Keratinocyte (primary cell): ENCODE results near the gene TXN2. TPM values are rescaled to one million over a fixed set of nuclear protein-coding genes. Genes with fewer than 3 reads are reported as not detected.

Source experiments
- DNase-seq: peaks from one replicate; pipeline ENCODE4 v3.0.0-alpha.2; 2011; ENCODE audit warnings: low read depth, missing footprints, low spot score
- FAIRE-seq: peaks from 2 replicates; lab custom pipeline; 2011; peaks lifted over from hg19 to GRCh38; lab: Jason Lieb, UNC
- H2AFZ ChIP-seq: 2 replicates; pipeline ENCODE4 v1.6.0; 2012; ENCODE audit warnings: low read length, control low read depth, inconsistent platforms; ENCODE audit not compliant: control insufficient read depth
- H3K27ac ChIP-seq: 2 replicates; pipeline ENCODE4 v1.5.1; 2011; ENCODE audit warnings: low read length; ENCODE audit not compliant: control insufficient read depth, insufficient read depth
- H3K27me3 ChIP-seq: 3 replicates; pipeline ENCODE4 v1.6.0; 2011; ENCODE audit warnings: low read length; ENCODE audit not compliant: control insufficient read depth, insufficient read depth; ENCODE audit errors: extremely low read depth
- H3K36me3 ChIP-seq, 2 experiments: 2 replicates in 1 of 2; 3 replicates in 1 of 2; pipeline ENCODE4 v1.5.1; 2011; ENCODE audit warnings: low read length in 2 of 2, mild to moderate bottlenecking in 1 of 2; ENCODE audit not compliant: control insufficient read depth in 2 of 2, insufficient read depth in 2 of 2; ENCODE audit errors: extremely low read depth in 1 of 2
- H3K4me1 ChIP-seq: 3 replicates; pipeline ENCODE4 v1.5.1; 2011; ENCODE audit warnings: low read length; ENCODE audit not compliant: control insufficient read depth, insufficient read depth; ENCODE audit errors: extremely low read depth
- H3K4me2 ChIP-seq: 3 replicates; pipeline ENCODE4 v1.6.0; 2011; ENCODE audit warnings: low read depth, low read length; ENCODE audit not compliant: control insufficient read depth, insufficient read depth; ENCODE audit errors: extremely low read depth
- H3K4me3 ChIP-seq, 3 experiments: fragments of 200-600 bp in 1 of 3; sonication (generic) in 1 of 3; 2 replicates in 2 of 3; 3 replicates in 1 of 3; pipeline ENCODE4 v1.5.1; 2011 to 2016; ENCODE audit warnings: low read length in 3 of 3, mild to moderate bottlenecking in 3 of 3, control low read depth in 2 of 3, inconsistent platforms in 1 of 3, low read depth in 1 of 3, mixed read lengths in 1 of 3, mixed run types in 1 of 3, moderate library complexity in 1 of 3; ENCODE audit not compliant: control insufficient read depth in 2 of 3, insufficient read depth in 2 of 3; ENCODE audit errors: extremely low read depth in 1 of 3
- H3K79me2 ChIP-seq: 2 replicates; pipeline ENCODE4 v1.6.0; 2012; ENCODE audit warnings: low read length; ENCODE audit not compliant: control insufficient read depth, insufficient read depth
- H3K9ac ChIP-seq: 3 replicates; pipeline ENCODE4 v1.6.0; 2011; ENCODE audit warnings: low read length; ENCODE audit not compliant: control insufficient read depth, insufficient read depth; ENCODE audit errors: extremely low read depth
- H3K9me1 ChIP-seq: 3 replicates; pipeline ENCODE4 v1.6.0; 2011; ENCODE audit warnings: low read length; ENCODE audit not compliant: control insufficient read depth, insufficient read depth; ENCODE audit errors: extremely low read depth
- H3K9me3 ChIP-seq: 2 replicates; pipeline ENCODE4 v1.5.1; 2012; ENCODE audit warnings: low read depth, low read length; ENCODE audit not compliant: control insufficient read depth
- H4K20me1 ChIP-seq: 3 replicates; pipeline ENCODE4 v1.6.0; 2011; ENCODE audit warnings: low read length; ENCODE audit not compliant: control insufficient read depth, insufficient read depth; ENCODE audit errors: extremely low read depth
- EZH2 ChIP-seq: IDR thresholded peaks from one replicate; pipeline ENCODE4 v1.6.1; 2012; ENCODE audit warnings: inconsistent platforms, mild to moderate bottlenecking, low read length, moderate library complexity
- dilution Hi-C: fragments of 300-500 bp; cut with MboI; formaldehyde crosslinking; loops from one replicate; pipeline ENCODE4 v1.7.0; 2020; ENCODE audit warnings: low sequenced_read_pairs; ENCODE audit not compliant: extremely low pct_ligation_motif_present
- polyA plus RNA-seq, 5 experiments: library from polyadenylated mRNA; depleted of rRNA in 3 of 5; stranded (reverse) in 3 of 5; stranded (forward) in 1 of 5; unstranded in 1 of 5; fragments of >200 nt; gene quantifications; 1 replicate in 1 of 5; 2 replicates in 3 of 5; 3 replicates in 1 of 5; pipeline versions ENCODE4 v1.2.1 to v1.2.3, GENCODE V29; 2011 to 2012; ENCODE audit warnings: missing spikeins in 2 of 5, low read depth in 1 of 5, low replicate concordance in 1 of 5
- TF ChIP-seq, protein P1 (sequence below), 3 experiments: IDR thresholded peaks in 1 of 3; conservative IDR thresholded peaks in 1 of 3; optimal IDR thresholded peaks in 1 of 3; 2 replicates in 2 of 3; 3 replicates in 1 of 3; pipeline versions ENCODE3 to v1.5.1; 2011; ENCODE audit warnings: low read length in 3 of 3, mild to moderate bottlenecking in 3 of 3, moderate library complexity in 2 of 3, control low read depth in 1 of 3, inconsistent platforms in 1 of 3; ENCODE audit not compliant: insufficient read depth in 2 of 3; ENCODE audit errors: extremely low read depth in 1 of 3

TXN2 gene
- polyA plus RNA-seq, 1 donor (not counting 4 experiments of a cell fraction or from before 2014, with no cell fraction given) = 95.9 TPM

DNA sequence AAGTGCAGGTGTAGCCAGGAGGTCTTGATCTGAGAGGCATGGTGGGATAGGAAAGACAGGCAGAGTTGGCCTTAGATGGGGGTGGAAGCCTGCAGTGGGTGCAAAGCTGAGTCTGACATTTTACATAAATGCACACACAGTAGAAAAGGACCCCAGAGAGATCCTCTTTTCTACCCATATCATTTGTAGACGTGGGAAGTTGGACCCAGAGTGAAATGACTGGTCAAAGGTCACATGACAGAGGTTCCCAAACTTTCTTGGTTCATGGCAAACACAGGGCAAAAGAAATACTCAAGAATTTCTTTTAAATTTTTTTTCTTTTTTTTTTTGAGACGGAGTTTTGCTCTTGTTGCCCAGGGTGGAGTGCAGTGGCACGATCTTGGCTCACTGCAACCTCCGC, 31.6 kb upstream of the TXN2 start:
- TF ChIP-seq EZH2 = no peak
- TF ChIP-seq, protein P1, sequence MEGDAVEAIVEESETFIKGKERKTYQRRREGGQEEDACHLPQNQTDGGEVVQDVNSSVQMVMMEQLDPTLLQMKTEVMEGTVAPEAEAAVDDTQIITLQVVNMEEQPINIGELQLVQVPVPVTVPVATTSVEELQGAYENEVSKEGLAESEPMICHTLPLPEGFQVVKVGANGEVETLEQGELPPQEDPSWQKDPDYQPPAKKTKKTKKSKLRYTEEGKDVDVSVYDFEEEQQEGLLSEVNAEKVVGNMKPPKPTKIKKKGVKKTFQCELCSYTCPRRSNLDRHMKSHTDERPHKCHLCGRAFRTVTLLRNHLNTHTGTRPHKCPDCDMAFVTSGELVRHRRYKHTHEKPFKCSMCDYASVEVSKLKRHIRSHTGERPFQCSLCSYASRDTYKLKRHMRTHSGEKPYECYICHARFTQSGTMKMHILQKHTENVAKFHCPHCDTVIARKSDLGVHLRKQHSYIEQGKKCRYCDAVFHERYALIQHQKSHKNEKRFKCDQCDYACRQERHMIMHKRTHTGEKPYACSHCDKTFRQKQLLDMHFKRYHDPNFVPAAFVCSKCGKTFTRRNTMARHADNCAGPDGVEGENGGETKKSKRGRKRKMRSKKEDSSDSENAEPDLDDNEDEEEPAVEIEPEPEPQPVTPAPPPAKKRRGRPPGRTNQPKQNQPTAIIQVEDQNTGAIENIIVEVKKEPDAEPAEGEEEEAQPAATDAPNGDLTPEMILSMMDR (optimal IDR thresholded peaks at IDR 0.05 in 1 of 3, IDR thresholded peaks at IDR 0.05 in 1 of 3, conservative IDR thresholded peaks at IDR 0.05 in 1 of 3; ENCODE audit: extremely low read depth in 1 of 3, insufficient read depth in 2 of 3, low read length in 3 of 3) = no peak
- FAIRE-seq (no peak), DNase-seq (no peak)
- H2AFZ ChIP-seq = no peak overlapping the region
- H3K79me2 ChIP-seq = no peaks in the 10 kb centered on the region
- H3K4me1 ChIP-seq = no peaks in the 10 kb centered on the region
- peaks cover 3% of the 10 kb centered on the region for H4K20me1 ChIP-seq
- no peak overlapping the region for H3K4me2 ChIP-seq
- peaks cover 3% of the 10 kb centered on the region for H3K9me1 ChIP-seq
- H3K36me3 ChIP-seq = peaks cover 51 to 55% of the 10 kb centered on the region in 2 experiments
- H3K9me3 ChIP-seq = no peaks in the 10 kb centered on the region
- H3K27ac ChIP-seq = no peak overlapping the region
- dilution Hi-C loops = no loop called here
- no peak overlapping the region for H3K9ac ChIP-seq
- no peak overlapping the region for H3K4me3 ChIP-seq
- no peaks in the 10 kb centered on the region for H3K27me3 ChIP-seq

DNA sequence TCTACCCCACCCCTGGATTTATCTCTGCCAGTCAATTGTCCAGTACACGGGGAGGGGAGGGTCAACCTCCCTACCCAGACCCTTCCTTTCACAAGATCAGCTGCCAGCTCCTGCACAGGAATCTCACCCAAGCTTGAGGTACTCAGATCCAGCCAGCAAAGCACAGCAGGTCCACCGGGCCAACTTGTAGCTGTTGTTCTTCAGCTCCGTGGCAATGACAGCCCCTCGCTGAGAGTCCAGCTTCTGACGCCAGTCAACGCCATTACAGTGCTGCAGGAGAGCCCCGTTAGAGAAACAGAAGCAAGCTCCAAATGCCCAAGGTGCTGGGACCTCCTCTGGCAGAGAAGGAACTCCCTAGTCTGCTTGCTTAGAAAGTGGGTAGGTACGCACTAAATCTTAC, 30.9 kb upstream of the TXN2 start:
- Histone ChIP-seq H3K79me2 (no peaks in the 10 kb centered on the region), H3K27me3 (no peaks in the 10 kb centered on the region), H3K9me1 (peaks cover 3% of the 10 kb centered on the region), H3K27ac (no peak overlapping the region), H3K4me2 (no peak overlapping the region), H3K4me3 (no peak overlapping the region), H3K9ac (no peak overlapping the region), H4K20me1 (peaks cover 3% of the 10 kb centered on the region), H3K36me3 (peaks cover 47 to 54% of the 10 kb centered on the region in 2 experiments), H2AFZ (no peak overlapping the region), H3K9me3 (no peaks in the 10 kb centered on the region), H3K4me1 (no peaks in the 10 kb centered on the region)
- TF ChIP-seq EZH2 = no peak
- TF ChIP-seq, protein P1 (optimal IDR thresholded peaks at IDR 0.05 in 1 of 3, IDR thresholded peaks at IDR 0.05 in 1 of 3, conservative IDR thresholded peaks at IDR 0.05 in 1 of 3; ENCODE audit: extremely low read depth in 1 of 3, insufficient read depth in 2 of 3, low read length in 3 of 3) = no peak
- dilution Hi-C loops = no loop called here
- no peak for DNase-seq
- FAIRE-seq = no peak
